Thyroid gland (tissue), 4 donors: ENCODE results near the gene PTPN11. TPM values are rescaled to one million over a fixed set of nuclear protein-coding genes. Genes with fewer than 3 reads are reported as not detected.

Source experiments
- DNase-seq, 2 donors: peaks; one replicate each; pipeline ENCODE4 v3.0.0-alpha.2; 2019
- H3K27ac ChIP-seq, 3 donors: fragments of 200-600 bp; sonication (generic); 1 replicate in 2 of 3; 2 replicates in 1 of 3; pipeline ENCODE4 v1.5.1; 2016 to 2019; ENCODE audit warnings: mild to moderate bottlenecking in 1 of 3, moderate library complexity in 1 of 3
- H3K27me3 ChIP-seq: fragments of 200-600 bp; sonication (generic); one replicate; pipeline ENCODE4 v1.5.1; 2019
- H3K36me3 ChIP-seq, 2 donors: fragments of 200-600 bp; sonication (generic); one replicate each; pipeline ENCODE4 v1.5.1; 2016 to 2019
- H3K4me1 ChIP-seq, 2 donors: fragments of 200-600 bp; sonication (generic); one replicate each; pipeline ENCODE4 v1.5.1; 2017 to 2019
- H3K4me3 ChIP-seq, 3 donors: fragments of 200-600 bp; sonication (generic); replicated peaks in 1 of 3; 1 replicate in 2 of 3; 2 replicates in 1 of 3; pipeline ENCODE4 v1.5.1; 2016; ENCODE audit warnings: mild to moderate bottlenecking in 1 of 3
- H3K9me3 ChIP-seq: fragments of 200-600 bp; sonication (generic); one replicate; pipeline ENCODE4 v1.5.1; 2017
- CTCF ChIP-seq, 6 experiments: fragments of 200-600 bp in 3 of 6; fragments of 450-650 bp in 3 of 6; sonication (generic) in 3 of 6; IDR thresholded peaks; one replicate each; pipeline ENCODE4 v1.5.1; 2016 to 2019; ENCODE audit warnings: antibody characterized with exemption in 6 of 6, mild to moderate bottlenecking in 2 of 6, inconsistent platforms in 1 of 6, moderate library complexity in 1 of 6
- POLR2A ChIP-seq, 2 donors: fragments of 450-650 bp; IDR thresholded peaks; one replicate each; pipeline ENCODE4 v1.6.1; 2017; ENCODE audit warnings: antibody characterized with exemption in 2 of 2, mild to moderate bottlenecking in 2 of 2, moderate library complexity in 1 of 2
- WGBS, 2 donors: methylation state at CpG; one replicate each; pipeline ENCODE4 v1.1.5; 2017; 5-methylcytosine and 5-hydroxymethylcytosine counted together
- intact Hi-C: fragments of 100-400 bp; cut with DNase I; formaldehyde crosslinking; loops from one replicate; pipeline ENCODE4 v1.15.1; 2023
- total RNA-seq, 4 donors: library from RNA; depleted of rRNA; stranded (reverse); fragments of >200 nt; gene quantifications; one replicate each; pipeline ENCODE4 v1.2.3, GENCODE V29; 2016

Gene PTPN11
- total RNA-seq, 4 donors from 2014 or later: 75.8 to 99.6 (median 78.5) TPM

- no peak overlapping the region for H3K4me3 ChIP-seq
- H3K27ac ChIP-seq: no peak overlapping the region
- no peaks in the 10 kb centered on the region for H3K4me1 ChIP-seq
- H3K9me3 ChIP-seq: no peaks in the 10 kb centered on the region
- no peak for DNase-seq
- H3K27me3 ChIP-seq: no peaks in the 10 kb centered on the region
- intact Hi-C loops: no loop called here
- no peak for TF ChIP-seq CTCF (IDR thresholded peaks at IDR 0.05)
- no peak for TF ChIP-seq POLR2A (IDR thresholded peaks at IDR 0.05)
- H3K36me3 ChIP-seq: peaks cover 34 to 37% of the 10 kb centered on the region in 2 donors
- 96 to 100% methylated on average over 4 of the region's 4 CpGs for WGBS, 2 donors
Observed at GRCh38 chr12:112480931-112481330, 62.2 kb downstream of the PTPN11 start.

- no peaks in the 10 kb centered on the region for H3K27me3 ChIP-seq
- no peaks in the 10 kb centered on the region for H3K4me1 ChIP-seq
- no peak overlapping the region for H3K4me3 ChIP-seq
- no peaks in the 10 kb centered on the region for H3K9me3 ChIP-seq
- H3K27ac ChIP-seq: no peak overlapping the region
- no peak for DNase-seq
- peaks cover 40 to 44% of the 10 kb centered on the region in 2 donors for H3K36me3 ChIP-seq
- TF ChIP-seq POLR2A (IDR thresholded peaks at IDR 0.05): no peak
- 94 to 99% methylated on average over 2 of the region's 2 CpGs for WGBS, 2 donors
- intact Hi-C loops: no loop called here
Observed at GRCh38 chr12:112482733-112483132, 64.0 kb downstream of the PTPN11 start.

- no peak for TF ChIP-seq CTCF (IDR thresholded peaks at IDR 0.05)
- TF ChIP-seq POLR2A (IDR thresholded peaks at IDR 0.05): no peak
- intact Hi-C loops: no loop called here
- Histone ChIP-seq H3K27ac (no peak overlapping the region), H3K4me1 (no peaks in the 10 kb centered on the region), H3K9me3 (no peaks in the 10 kb centered on the region), H3K27me3 (no peaks in the 10 kb centered on the region), H3K4me3 (no peak overlapping the region), H3K36me3 (peaks cover 45 to 52% of the 10 kb centered on the region in 2 donors)
- WGBS, 2 donors: 92 to 95% methylated on average over 11 to 12 of the region's 12 CpGs
- no peak for DNase-seq
Observed at GRCh38 chr12:112486361-112486760, 67.6 kb downstream of the PTPN11 start.

- TF ChIP-seq POLR2A (IDR thresholded peaks at IDR 0.05): no peak
- TF ChIP-seq CTCF (IDR thresholded peaks at IDR 0.05): no peak
- DNase-seq: no peak
- intact Hi-C loops: no loop called here
- Histone ChIP-seq H3K4me1 (no peaks in the 10 kb centered on the region), H3K9me3 (no peaks in the 10 kb centered on the region), H3K36me3 (peaks cover 33 to 40% of the 10 kb centered on the region in 2 donors), H3K27ac (no peak overlapping the region), H3K4me3 (no peak overlapping the region), H3K27me3 (no peaks in the 10 kb centered on the region)
- WGBS, 2 donors: 91 to 99% methylated on average over 6 of the region's 6 CpGs
Observed at GRCh38 chr12:112488257-112488876, 69.6 kb downstream of the PTPN11 start.

- H3K27ac ChIP-seq: no peak overlapping the region
- intact Hi-C loops: no loop called here
- H3K9me3 ChIP-seq: no peaks in the 10 kb centered on the region
- 94 to 95% methylated on average over 6 of the region's 6 CpGs for WGBS, 2 donors
- H3K4me3 ChIP-seq: no peak overlapping the region
- H3K36me3 ChIP-seq: peaks cover 33 to 35% of the 10 kb centered on the region in 2 donors
- no peak for DNase-seq
- H3K4me1 ChIP-seq: no peaks in the 10 kb centered on the region
- TF ChIP-seq CTCF (IDR thresholded peaks at IDR 0.05) (no peak), POLR2A (IDR thresholded peaks at IDR 0.05) (no peak)
- no peaks in the 10 kb centered on the region for H3K27me3 ChIP-seq
Observed at GRCh38 chr12:112489456-112489855, 70.7 kb downstream of the PTPN11 start.
